GM12891 (cell line): ENCODE results near the gene DSTYK.

Source experiments
- DNase-seq: peaks from one replicate; pipeline ENCODE4 v3.0.0; 2011; ENCODE audit warnings: low spot score; ENCODE audit not compliant: insufficient read length
- FAIRE-seq: peaks from 2 replicates; lab custom pipeline; 2011; peaks lifted over from hg19 to GRCh38; lab: Jason Lieb, UNC
- PAX5 ChIP-seq: IDR thresholded peaks from 2 replicates; pipeline ENCODE4 v1.6.1; 2011; ENCODE audit warnings: low read length, moderate library complexity, mild to moderate bottlenecking; ENCODE audit not compliant: insufficient read depth, severe bottlenecking
- POLR2A ChIP-seq: IDR thresholded peaks from 2 replicates; pipeline ENCODE4 v1.6.1; 2011; ENCODE audit warnings: low read depth, low read length, control low read depth
- POLR2AphosphoS5 ChIP-seq: IDR thresholded peaks from 2 replicates; pipeline ENCODE4 v1.6.1; 2011; ENCODE audit warnings: low read depth, low read length, control low read depth
- POU2F2 ChIP-seq: IDR thresholded peaks from 2 replicates; pipeline ENCODE4 v1.6.1; 2011; ENCODE audit warnings: low read depth, mild to moderate bottlenecking, control low read depth, low read length, moderate library complexity
- SPI1 ChIP-seq: IDR thresholded peaks from 2 replicates; pipeline ENCODE4 v1.6.1; 2011; ENCODE audit warnings: low read depth, low read length, control low read depth
- TAF1 ChIP-seq: IDR thresholded peaks from 2 replicates; pipeline ENCODE4 v1.6.1; 2011; ENCODE audit warnings: low read depth, low read length, control low read depth

DSTYK gene

DNA sequence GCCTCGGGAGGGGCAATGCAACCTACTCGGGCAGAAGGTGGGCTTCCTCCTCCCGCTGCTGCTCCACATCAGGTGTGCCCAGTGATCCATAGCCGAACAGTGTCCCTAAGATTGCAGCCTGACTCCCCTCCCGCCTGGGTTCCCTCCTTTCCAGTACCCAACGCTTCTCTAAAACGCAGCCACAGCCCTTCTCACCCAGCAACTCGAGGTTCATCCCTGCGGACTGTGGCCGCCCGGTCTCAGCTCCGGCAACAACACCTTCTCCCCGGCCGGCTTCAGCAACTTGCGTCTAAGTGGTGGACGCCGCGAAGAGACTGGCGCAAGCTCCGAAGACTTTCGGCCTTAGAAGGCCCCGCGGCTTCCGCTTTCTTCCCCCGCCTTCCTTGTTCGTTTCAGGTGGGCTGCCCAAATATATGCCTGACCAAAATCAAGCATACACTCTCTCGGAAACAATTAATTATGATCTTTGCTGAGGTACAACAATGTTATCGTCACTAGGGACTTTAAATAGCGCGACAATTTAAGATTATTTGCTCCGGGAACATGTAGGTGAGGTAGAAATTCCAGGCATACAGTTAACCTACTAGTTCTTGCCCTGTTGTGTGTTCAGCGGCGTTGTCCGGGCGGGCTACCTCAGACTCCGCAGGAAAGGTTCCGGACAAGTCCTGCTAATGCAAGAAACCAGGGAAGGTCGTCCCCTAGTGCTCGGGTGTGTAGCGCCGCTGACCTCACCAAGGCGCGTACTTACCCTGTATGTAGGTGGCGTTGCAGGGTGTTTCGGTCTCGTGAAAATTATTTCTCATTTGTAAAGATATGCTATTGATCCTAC lies 89.6 kb downstream of the DSTYK start, which contains the start of gene RBBP5:
RBBP5 (minus strand) TSS at position 319 of the 829 bp plus-strand sequence; CDS start at position 214, 105 bp downstream.
- TF ChIP-seq POLR2A (peak; percentile 98), PAX5 (peak; percentile 58), SPI1 (peak; percentile 84), TAF1 (peak; percentile 90), POU2F2 (peak; percentile 94), POLR2AphosphoS5 (peak; percentile 98)
- DNase-seq: peak; percentile 69
- peak; percentile 88 for FAIRE-seq

DNA sequence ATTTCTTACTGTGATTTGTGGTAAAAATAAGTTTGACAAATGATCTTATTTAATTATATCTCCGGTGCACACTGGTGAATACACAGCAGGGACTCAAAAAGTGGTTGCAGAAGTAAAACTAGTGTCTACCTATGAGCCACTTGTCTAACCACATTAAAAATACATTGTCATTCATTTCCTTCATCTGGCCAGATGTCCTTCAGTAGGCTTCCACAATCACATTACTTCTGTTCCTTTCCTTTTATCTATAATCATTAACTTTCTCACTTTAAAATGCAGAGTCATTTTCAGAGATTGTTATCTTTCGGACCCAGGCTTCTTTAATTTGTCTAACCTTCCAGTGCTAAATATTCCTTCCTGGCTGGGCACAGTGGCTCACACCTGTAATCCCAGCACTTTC lies 92.8 kb downstream of the DSTYK start:
- FAIRE-seq: no peak
- no peak for DNase-seq
- TF ChIP-seq POU2F2 (no peak), PAX5 (no peak)

DNA sequence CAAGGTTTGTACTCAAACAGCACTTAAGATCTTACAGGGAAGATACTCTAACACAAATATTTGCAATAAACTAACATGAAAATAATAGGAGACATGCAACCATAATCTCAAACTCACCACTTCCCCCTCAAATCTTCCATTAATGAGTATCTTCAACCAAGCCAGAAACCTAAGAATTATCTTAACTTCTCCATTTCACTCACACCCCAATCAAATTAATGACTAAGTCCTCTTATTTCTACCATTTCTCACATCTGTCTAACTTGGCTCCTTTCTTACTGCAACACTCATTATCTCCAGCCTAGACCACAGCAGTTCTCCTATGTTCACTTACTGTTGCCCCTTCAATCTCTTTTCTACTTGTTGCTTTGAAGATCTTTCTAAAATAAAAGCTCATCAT lies 100.1 kb downstream of the DSTYK start:
- FAIRE-seq (no peak), DNase-seq (no peak)
- TF ChIP-seq POLR2A (no peak), SPI1 (0 out of 2 replicates have a peak, but pooled peaks have one; percentile 20), POLR2AphosphoS5 (no peak)

- FAIRE-seq: no peak
- DNase-seq: no peak
- TF ChIP-seq PAX5 (no peak), POLR2AphosphoS5 (no peak), SPI1 (no peak), TAF1 (no peak), POU2F2 (no peak), POLR2A (no peak)
These were observed 101.8 kb downstream of the DSTYK start for GRCh38 chr1:205109711-205110110.

- DNase-seq: no peak
- TF ChIP-seq POLR2AphosphoS5 (no peak), PAX5 (no peak), TAF1 (no peak), POLR2A (no peak), POU2F2 (no peak), SPI1 (no peak)
- no peak for FAIRE-seq
These were observed 102.2 kb downstream of the DSTYK start for GRCh38 chr1:205109269-205109668.

GRCh38 chr1:205108464-205108863 lies 103.0 kb downstream of the DSTYK start:
- DNase-seq (no peak), FAIRE-seq (no peak)
- no peak for TF ChIP-seq SPI1
- TF ChIP-seq TAF1: no peak
- TF ChIP-seq PAX5: no peak
- no peak for TF ChIP-seq POLR2AphosphoS5
- no peak for TF ChIP-seq POU2F2
- no peak for TF ChIP-seq POLR2A

DNA sequence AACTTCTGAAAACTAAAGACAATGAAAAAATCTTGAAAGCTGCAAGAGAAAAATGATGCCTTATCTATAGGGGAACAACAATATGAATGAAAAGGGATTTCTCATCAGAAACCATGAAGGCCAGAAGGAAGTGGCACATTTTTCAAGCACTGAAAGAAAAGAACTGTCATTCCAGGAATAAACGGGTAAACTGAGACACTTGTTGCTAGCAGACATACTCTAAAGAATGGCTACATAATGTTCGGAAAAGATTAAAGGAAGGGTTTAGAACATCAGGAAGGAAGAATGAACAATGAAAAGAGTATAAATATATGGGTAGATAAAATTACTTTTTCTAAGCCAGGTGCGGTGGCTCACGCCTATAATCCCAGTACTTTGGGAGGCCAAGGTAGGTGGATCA lies 104.2 kb downstream of the DSTYK start:
- no peak for FAIRE-seq

DNA sequence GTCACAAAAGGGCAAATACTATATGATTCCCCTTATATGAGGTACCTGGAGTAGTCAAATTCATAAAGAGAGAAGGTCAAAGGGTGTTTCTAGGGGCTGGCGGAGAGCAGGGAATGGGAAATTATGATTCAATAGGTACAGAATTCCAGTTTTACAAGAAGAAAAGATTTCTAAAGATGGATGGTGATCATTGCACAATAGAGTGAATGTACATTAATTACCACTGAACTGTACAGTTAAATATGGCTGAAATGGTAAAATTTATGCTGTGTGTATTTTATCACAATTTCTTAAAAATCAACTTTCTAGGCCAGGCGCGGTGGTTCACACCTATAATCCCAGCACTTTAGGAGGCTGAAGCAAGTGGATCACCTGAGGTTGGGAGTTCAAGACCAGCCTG lies 109.1 kb downstream of the DSTYK start:
- FAIRE-seq: no peak
- DNase-seq: no peak
- TF ChIP-seq POLR2A (no peak), SPI1 (no peak), PAX5 (no peak), TAF1 (no peak), POLR2AphosphoS5 (no peak), POU2F2 (no peak)

More for the DNA sequence above, 104.2 kb downstream of the DSTYK start:
- no peak for DNase-seq
- TF ChIP-seq PAX5 (no peak), POU2F2 (no peak), TAF1 (no peak), SPI1 (no peak), POLR2A (no peak), POLR2AphosphoS5 (no peak)

- DNase-seq (no peak), FAIRE-seq (no peak)
- no peak for TF ChIP-seq POU2F2
- TF ChIP-seq PAX5: no peak
- TF ChIP-seq POLR2AphosphoS5: no peak
- no peak for TF ChIP-seq SPI1
- no peak for TF ChIP-seq POLR2A
- no peak for TF ChIP-seq TAF1
These were observed 113.3 kb downstream of the DSTYK start for GRCh38 chr1:205098242-205098641.

DNA sequence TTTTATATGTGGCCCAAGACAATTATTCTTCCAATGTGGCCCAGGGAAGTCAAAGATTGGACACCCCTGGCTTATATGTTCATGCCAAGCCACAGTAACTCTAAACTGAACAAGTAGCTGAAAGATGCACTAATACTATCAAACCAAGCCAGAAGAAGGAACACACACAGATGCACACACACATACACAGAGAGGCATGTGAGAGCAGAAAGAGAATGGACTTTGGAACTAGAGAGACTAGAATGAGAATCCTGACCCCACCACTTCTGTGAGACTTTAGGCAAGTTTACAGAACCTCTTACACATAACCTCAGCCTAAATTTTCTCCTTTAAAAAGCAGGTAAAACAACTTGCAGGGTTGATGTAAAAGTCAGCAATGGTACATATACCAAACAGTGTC lies 116.1 kb downstream of the DSTYK start:
- TF ChIP-seq POLR2A (no peak), TAF1 (no peak), POU2F2 (no peak), POLR2AphosphoS5 (no peak), PAX5 (no peak), SPI1 (no peak)
- FAIRE-seq: no peak
- DNase-seq: no peak
